Measurements from ENCODE around the gene FSTL4.

- TF ChIP-seq, protein P1, sequence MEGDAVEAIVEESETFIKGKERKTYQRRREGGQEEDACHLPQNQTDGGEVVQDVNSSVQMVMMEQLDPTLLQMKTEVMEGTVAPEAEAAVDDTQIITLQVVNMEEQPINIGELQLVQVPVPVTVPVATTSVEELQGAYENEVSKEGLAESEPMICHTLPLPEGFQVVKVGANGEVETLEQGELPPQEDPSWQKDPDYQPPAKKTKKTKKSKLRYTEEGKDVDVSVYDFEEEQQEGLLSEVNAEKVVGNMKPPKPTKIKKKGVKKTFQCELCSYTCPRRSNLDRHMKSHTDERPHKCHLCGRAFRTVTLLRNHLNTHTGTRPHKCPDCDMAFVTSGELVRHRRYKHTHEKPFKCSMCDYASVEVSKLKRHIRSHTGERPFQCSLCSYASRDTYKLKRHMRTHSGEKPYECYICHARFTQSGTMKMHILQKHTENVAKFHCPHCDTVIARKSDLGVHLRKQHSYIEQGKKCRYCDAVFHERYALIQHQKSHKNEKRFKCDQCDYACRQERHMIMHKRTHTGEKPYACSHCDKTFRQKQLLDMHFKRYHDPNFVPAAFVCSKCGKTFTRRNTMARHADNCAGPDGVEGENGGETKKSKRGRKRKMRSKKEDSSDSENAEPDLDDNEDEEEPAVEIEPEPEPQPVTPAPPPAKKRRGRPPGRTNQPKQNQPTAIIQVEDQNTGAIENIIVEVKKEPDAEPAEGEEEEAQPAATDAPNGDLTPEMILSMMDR (IDR thresholded peaks at IDR 0.05): no peak
- no peak for TF ChIP-seq ZFX (IDR thresholded peaks at IDR 0.05; ENCODE audit: borderline replicate concordance)
These were observed 16.3 kb downstream of the FSTL4 start for GRCh38 chr5:133596049-133596448.
